ENCODE data around the gene ADCY5. TPM values are rescaled to one million over a fixed set of nuclear protein-coding genes. Genes with fewer than 3 reads are reported as not detected.

The ADCY5 gene
- total RNA-seq, 1 experiment from 2014 or later = 0.49 TPM

DNA sequence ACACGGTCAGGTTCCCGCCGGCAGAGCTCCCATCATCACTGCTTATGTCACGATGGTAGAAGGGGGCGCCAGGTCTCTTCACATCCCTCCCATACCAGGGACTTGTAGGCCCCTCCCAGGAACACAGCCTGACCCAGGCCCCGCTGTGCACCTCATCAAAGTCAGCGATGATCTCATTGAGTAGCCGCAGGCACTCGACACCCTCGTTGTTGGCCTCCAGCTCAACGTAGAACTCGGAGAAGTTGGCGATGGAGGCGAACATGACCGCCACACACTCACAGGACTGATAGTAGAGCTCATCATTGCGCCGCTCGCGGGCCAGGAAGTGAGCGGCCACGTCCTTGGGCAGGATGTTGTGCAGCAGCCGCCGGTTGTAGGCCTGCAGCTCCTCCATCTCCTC, 157.9 kb downstream of the ADCY5 start:
- BruUV-seq (replicated peaks) = no TSS peak
- Histone ChIP-seq H2AFZ (ENCODE audit: low read depth, low read length, poor library complexity, severe bottlenecking) (no peak overlapping the region), H3K27ac (ENCODE audit: low read depth, low read length) (no peak overlapping the region), H3K27me3 (ENCODE audit: insufficient read depth, low read length) (peaks cover 17% of the 10 kb centered on the region; the same call in 1 of the 2 replicates), H3K4me3 (replicated peaks in 1 of 2; ENCODE audit: low read depth in 1 of 2, low read length in 2 of 2) (no peak overlapping the region), H3K79me2 (ENCODE audit: insufficient read depth, low read length) (no peaks in the 10 kb centered on the region), H3K4me1 (ENCODE audit: control insufficient read depth in 1 of 2, insufficient read depth in 2 of 2, low read length in 2 of 2) (no peaks in the 10 kb centered on the region), H3K9ac (ENCODE audit: low read length) (no peak overlapping the region), H3K9me3 (ENCODE audit: control insufficient read depth in 1 of 2, insufficient read depth in 1 of 2, low read depth in 1 of 2, low read length in 2 of 2) (no peaks in the 10 kb centered on the region), H3K4me2 (ENCODE audit: low read length) (no peak overlapping the region), H4K20me1 (ENCODE audit: insufficient read depth) (no peaks in the 10 kb centered on the region), H3K9me2 (ENCODE audit: insufficient read depth) (no peaks in the 10 kb centered on the region), H3K36me3 (ENCODE audit: control insufficient read depth in 1 of 2, insufficient read depth in 2 of 2, low read length in 2 of 2) (no peaks in the 10 kb centered on the region)
- ChIA-PET RAD21 (ENCODE audit: low non-redundant PET in 1 of 2, low total read pairs in 2 of 2, uncharacterized antibody in 2 of 2, unreplicated experiment in 2 of 2) (no interaction called here), POLR2A (no interaction called here), CTCF (no interaction called here)
- DNase-seq (ENCODE audit: low read depth, low spot score) (no peak), ATAC-seq (no peak)
- intact Hi-C loops (cut with micrococcal nuclease) = no loop called here
- TF ChIP-seq, protein P1, sequence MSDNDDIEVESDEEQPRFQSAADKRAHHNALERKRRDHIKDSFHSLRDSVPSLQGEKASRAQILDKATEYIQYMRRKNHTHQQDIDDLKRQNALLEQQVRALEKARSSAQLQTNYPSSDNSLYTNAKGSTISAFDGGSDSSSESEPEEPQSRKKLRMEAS (IDR thresholded peaks at IDR 0.05) = no peak
- TF ChIP-seq SIN3A (IDR thresholded peaks at IDR 0.05; ENCODE audit: low read depth) (no peak), TCF7L2 (IDR thresholded peaks at IDR 0.05; ENCODE audit: borderline replicate concordance, extremely low read depth, insufficient read depth, insufficient read length) (no peak), EZH2 (IDR thresholded peaks at IDR 0.05) (no peak), SRF (IDR thresholded peaks at IDR 0.05; ENCODE audit: low read depth) (no peak), POLR2AphosphoS5 (IDR thresholded peaks at IDR 0.05; ENCODE audit: low read depth, low read length) (no peak), ZFX (IDR thresholded peaks at IDR 0.05) (no peak), ZNF274 (IDR thresholded peaks at IDR 0.05; ENCODE audit: low read depth, low read length) (no peak), CEBPB (IDR thresholded peaks at IDR 0.05; ENCODE audit: low read depth) (no peak), EGR1 (IDR thresholded peaks at IDR 0.05; ENCODE audit: low read depth) (no peak)
- TF ChIP-seq, protein P2, sequence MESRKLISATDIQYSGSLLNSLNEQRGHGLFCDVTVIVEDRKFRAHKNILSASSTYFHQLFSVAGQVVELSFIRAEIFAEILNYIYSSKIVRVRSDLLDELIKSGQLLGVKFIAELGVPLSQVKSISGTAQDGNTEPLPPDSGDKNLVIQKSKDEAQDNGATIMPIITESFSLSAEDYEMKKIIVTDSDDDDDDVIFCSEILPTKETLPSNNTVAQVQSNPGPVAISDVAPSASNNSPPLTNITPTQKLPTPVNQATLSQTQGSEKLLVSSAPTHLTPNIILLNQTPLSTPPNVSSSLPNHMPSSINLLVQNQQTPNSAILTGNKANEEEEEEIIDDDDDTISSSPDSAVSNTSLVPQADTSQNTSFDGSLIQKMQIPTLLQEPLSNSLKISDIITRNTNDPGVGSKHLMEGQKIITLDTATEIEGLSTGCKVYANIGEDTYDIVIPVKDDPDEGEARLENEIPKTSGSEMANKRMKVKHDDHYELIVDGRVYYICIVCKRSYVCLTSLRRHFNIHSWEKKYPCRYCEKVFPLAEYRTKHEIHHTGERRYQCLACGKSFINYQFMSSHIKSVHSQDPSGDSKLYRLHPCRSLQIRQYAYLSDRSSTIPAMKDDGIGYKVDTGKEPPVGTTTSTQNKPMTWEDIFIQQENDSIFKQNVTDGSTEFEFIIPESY (IDR thresholded peaks at IDR 0.05; ENCODE audit: extremely low read depth, insufficient replicate concordance, low read length) = no peak
- TF ChIP-seq, protein P3, sequence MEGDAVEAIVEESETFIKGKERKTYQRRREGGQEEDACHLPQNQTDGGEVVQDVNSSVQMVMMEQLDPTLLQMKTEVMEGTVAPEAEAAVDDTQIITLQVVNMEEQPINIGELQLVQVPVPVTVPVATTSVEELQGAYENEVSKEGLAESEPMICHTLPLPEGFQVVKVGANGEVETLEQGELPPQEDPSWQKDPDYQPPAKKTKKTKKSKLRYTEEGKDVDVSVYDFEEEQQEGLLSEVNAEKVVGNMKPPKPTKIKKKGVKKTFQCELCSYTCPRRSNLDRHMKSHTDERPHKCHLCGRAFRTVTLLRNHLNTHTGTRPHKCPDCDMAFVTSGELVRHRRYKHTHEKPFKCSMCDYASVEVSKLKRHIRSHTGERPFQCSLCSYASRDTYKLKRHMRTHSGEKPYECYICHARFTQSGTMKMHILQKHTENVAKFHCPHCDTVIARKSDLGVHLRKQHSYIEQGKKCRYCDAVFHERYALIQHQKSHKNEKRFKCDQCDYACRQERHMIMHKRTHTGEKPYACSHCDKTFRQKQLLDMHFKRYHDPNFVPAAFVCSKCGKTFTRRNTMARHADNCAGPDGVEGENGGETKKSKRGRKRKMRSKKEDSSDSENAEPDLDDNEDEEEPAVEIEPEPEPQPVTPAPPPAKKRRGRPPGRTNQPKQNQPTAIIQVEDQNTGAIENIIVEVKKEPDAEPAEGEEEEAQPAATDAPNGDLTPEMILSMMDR (IDR thresholded peaks at IDR 0.05 in 2 of 3, conservative IDR thresholded peaks at IDR 0.05 in 1 of 3; ENCODE audit: borderline replicate concordance in 1 of 3, insufficient read depth in 1 of 3, low read depth in 2 of 3, low read length in 2 of 3) = no peak
